Left renal pelvis (tissue), 4 donors: Measurements from ENCODE around the gene ATG16L1. TPM values are rescaled to one million over a fixed set of nuclear protein-coding genes. Genes with fewer than 3 reads are reported as not detected.

Source experiments
- DNase-seq, 4 donors: peaks; one replicate each; pipeline ENCODE4 v3.0.0-alpha.2; 2013; ENCODE audit warnings: low read depth in 4 of 4, low spot score in 3 of 4
- polyA plus RNA-seq, 4 donors: library from polyadenylated mRNA; unstranded; fragments of 120-200 nt; gene quantifications; one replicate each; pipeline ENCODE4 v1.2.1, GENCODE V29; 2013; ENCODE audit not compliant: insufficient read length in 4 of 4

Gene ATG16L1
- polyA plus RNA-seq, 4 donors: 17.0 to 25.5 (median 23.1) TPM

DNA sequence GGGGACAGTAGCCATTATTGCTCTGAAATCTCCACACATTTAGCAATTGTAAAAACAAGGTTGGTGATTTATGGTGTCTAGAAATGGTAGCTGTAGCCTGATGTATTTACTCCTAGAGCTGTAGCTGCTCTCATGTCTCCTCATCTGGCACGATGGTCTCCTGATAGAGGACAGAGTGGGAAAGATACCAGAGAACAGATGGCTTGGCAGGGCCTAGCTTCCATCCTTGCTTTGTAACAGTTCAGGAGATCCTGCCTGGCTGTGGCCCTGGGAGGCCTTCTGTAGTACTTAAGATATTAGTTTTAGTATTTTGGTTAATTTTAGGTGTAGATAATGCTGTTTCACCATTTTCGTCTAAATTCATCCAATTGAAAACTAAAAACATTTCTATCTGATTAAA, 6.7 kb downstream of the ATG16L1 start:
- no peak for DNase-seq

DNA sequence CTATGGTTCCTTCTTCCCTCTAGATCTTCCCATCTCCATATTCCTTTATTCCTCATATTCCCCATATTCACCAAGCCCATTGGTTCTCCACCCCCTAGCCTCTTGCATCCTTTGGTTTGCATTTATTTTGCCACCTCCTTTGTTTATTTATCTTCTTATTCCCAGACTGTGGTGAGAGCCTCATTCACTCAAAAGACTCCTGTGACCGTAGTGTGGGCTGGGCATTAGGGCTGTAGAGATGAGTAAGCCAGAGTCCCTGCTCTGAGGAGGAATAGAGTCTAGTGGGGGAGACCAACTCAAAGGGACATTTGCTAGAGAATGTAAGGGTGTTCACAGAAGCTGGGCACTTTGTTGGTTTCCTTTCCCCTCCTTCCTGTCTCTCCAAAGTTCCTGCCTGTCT, 8.3 kb downstream of the ATG16L1 start:
- no peak for DNase-seq

DNA sequence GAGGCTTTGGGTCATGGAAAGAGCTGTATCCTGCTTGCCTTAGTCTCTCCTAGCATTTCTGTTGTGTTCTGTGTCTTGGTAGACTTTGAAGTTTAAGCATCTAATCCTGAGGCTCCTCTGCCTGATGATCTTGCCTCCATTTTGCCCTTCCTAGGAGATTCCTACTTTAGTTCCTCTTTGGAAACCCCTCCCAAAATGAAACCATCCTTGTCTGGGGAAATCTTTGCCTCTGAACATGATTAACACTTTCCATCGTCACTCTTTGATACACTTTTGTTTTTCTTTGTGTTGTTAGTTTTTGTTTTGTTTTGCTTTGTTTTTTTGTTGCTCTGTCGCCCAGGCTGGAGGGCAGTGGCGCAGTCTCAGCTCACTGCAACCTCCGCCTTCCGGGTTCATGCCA, 9.2 kb downstream of the ATG16L1 start:
- DNase-seq: no peak

DNA sequence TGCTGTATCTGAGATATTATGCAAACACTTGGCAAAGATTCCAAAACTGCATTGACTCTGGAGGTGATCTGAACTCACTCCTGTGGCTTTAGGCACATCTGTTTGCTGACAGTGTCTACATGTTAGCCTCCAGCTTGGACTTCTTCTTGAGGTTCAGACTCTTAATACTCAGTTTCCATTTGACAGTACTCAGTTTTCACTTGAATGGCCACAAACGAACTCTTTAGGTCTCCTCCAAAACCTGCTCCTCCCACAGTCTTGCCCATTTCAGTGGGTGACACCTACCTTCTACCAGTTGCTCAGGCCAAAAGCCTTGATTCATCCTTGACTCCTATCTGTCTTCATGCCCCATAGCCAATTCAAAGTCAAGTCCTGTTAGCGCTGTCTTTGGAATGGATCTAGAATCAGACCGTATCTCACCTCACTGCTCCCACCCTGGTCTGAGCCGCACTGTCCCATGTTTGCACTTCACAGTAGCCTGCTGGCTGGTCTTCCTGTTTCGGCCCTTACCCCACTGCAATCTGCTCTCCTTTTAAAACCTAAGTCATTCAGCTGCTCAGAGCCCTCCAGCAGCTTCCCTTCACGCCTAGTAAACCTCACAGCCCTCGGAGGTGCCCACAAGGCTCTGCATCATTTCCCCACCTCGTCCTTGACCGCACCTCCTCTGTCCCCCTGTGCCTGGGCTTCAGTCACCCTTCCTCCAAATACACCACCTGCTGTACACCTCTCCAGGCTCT, 10.5 kb downstream of the ATG16L1 start:
- no peak for DNase-seq

DNA sequence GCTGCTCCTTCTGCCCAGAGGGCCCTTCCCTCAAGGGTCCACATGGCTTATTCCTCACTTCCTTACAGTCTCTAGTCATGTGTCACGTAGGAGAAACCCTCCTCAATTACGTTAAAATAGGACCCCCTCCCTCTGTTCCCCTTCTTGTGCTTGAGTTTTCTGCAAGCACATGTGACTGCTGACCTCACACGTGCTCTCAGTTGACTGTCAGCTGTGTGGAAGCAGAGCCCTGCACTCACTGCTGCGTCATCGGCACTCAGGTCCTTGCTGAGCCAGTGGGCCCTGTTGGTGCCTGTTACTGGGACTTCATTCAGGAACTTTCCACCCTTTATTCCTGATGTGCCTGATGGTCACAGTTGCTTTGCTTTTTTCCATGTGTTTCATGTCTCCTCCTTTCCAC, 11.1 kb downstream of the ATG16L1 start:
- no peak for DNase-seq

DNA sequence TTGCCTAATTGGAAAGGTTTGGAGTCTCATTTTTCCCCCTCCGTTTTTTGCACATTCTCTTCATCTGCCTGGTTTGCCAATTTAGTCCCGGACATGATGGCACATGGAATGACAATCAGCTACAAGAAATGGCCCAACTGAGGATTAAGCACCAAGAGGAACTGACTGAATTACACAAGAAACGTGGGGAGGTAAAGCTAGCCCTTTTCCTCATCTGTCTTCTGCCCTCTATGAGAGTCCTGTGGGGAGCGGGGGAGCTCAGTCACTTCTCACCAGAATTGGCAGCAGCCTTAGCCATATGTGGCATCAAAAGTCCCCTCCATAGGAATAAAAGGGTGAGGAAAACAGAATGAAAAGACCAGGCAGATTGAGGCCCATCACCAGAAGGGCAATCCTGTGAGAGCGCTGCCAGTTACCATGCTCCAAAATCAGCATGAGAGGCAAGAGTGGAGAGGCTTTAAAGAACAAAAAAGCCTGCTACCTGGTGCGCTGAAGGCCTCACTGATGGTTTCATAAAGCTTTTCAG, 11.6 kb downstream of the ATG16L1 start:
- no peak for DNase-seq

DNA sequence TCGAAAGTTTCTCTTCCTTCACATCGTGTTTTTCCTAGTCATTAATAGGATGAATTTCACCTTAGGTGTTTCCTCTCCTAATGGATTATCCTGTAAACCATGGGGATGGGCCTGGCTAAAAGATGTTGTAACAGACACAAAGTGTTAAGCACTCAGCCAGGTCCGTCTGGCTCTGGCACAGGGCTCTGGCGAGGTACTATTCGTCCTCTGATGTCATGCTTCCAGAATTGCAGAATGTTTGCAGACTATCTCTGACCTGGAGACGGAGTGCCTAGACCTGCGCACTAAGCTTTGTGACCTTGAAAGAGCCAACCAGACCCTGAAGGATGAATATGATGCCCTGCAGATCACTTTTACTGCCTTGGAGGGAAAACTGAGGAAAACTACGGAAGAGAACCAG, 13.2 kb downstream of the ATG16L1 start:
- DNase-seq: no peak

DNA sequence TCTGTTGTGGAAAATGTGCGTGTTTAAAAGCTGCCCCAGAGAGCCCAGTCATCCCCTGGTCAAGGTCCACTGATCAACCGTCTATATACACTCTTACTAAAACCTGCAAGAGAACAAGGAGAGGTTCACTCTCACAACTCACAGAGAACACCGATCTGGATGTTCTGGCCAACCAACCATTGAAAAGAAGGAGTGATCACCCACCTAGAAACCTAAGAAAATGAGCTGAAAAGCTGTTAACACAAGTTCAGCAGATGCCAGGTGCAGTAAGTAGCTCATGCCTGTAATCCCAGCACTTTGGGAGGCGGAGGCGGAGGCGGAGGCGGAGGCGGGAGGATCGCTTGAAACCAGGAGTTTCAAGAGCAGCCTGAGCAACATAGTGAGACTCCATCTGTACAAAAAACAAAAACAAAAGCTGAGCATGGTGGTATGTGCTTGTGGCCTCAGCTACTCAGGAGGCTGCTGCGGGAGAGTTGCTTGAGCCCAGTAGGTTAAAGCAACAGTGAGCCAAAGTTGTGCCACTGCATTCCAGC, 14.5 kb downstream of the ATG16L1 start:
- no peak for DNase-seq

DNA sequence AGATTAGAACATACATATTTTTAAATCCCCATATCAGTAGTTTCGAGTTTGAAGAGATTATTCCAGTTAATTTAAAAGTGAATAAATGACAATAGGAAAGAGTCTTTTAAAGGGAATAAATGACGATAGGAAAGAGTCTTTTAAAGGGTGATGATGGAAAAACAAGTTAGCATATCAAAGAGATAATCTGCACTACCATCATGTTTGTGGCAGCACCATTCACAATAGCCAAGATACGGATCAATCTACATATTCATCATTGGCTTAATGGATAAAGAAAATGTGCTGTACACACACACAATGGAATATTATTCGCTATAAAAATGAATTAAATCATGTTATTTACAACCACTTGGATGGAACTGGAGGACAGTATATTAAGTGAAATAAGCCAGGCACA, 15.0 kb downstream of the ATG16L1 start:
- DNase-seq: no peak

DNA sequence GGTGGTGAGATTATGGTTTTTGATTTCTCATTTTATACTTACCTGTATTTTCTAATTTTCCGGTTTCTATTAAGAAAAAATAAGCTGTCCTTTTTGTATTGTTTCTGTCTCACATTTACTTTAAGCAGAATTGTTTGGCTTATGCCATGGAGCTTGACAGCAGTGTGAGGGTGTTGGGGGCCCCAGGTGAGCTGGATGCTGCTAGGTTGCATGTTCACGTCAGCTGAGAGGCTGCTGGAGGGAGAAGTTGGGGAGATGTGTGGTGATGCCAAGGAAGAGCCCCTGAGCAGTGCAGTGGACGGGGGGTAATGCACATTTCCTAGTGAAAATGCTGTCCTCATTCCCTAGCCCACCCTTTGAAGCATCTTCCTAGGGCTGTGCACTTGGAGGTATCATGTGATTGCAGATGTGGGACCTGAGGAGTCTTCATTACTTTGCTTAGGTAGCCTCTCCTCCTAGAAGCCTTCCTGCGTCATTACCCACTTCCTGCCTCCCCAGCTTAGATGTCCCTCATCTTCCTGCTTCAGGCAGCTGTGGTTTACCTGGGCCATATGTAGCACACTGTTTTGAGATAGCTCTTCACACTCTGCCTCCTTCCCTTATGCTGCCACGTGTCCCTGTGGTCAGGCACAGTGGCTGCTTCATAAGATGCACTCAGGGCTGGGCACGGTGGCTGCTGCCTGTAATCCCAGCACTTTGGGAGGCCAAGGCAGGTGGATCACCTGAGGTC, 16.2 kb downstream of the ATG16L1 start:
- no peak for DNase-seq

DNA sequence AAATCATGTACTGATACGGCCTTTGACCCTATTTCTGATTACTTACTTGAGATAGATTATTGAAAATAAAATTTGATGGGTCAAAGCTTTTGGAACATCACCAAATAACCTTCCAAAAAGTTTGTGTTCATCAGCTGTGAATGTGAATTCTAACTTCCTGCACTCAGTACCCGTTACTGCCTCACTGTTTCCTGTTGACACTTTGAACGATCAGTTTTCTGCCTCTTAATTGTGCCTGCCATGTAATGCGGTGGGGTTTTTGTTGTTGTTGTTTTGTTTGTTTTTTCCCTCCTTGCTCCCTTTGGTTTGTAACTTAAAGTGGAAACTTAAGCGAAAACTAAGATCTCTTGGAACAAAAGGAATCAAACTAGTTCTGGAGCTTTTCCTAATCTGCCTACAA, 18.9 kb downstream of the ATG16L1 start:
- no peak for DNase-seq

DNA sequence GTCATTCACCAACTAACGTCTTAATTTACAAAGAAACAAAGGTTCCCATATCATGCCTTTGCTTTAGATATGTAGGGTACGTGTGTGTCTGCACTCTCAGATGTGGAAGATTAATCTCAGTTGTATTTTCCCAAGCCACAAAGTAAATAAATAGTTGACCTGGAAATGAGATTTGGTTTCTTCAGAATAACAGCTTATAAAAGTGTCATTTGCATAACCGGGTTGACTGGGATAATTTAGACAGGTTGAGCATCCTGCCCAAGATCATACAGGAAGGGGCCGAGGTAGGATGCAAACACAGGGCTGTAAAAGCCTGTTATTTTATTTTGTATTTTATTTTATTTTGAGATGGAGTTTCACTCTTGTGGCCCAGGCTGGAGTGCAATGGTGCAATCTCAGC, 19.5 kb downstream of the ATG16L1 start:
- DNase-seq: no peak

DNA sequence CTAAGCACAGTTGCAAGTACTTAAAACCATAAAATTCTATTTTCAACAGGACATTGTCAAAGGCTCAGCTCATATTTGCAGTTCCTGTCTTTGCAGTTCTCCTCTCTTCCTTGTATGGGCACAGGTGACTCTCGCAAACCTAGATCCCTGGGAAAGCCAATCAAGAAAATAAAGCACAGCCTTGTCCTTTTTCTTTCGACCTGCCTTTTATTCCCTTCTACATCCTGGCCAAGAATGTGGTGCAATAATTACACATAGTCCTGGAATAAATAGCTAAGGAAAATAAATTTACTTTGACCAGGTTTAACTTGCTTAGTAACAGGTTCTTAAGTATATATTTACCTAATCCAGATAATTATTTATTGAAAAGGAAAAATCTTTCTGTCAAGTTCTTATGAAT, 20.2 kb downstream of the ATG16L1 start:
- DNase-seq: no peak

DNA sequence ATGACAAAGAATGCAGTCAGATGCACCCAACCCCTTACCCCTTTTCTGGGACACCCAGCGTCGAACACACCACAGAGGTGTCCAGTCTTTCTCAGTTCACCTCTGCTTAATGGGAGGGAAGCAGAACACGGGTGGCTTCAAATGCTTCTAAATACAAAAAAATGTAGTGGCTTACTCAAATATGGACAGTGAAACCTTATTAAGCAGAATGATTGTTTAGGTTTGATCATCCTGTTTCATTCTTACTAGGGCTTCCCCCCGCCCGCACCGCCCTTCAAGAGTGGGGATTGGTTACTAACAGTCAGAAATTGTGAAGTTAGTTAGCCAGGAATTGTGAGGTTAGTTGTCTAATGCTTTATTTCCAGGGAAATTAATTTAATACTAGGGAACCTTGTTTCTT, 21.6 kb downstream of the ATG16L1 start:
- no peak for DNase-seq

DNA sequence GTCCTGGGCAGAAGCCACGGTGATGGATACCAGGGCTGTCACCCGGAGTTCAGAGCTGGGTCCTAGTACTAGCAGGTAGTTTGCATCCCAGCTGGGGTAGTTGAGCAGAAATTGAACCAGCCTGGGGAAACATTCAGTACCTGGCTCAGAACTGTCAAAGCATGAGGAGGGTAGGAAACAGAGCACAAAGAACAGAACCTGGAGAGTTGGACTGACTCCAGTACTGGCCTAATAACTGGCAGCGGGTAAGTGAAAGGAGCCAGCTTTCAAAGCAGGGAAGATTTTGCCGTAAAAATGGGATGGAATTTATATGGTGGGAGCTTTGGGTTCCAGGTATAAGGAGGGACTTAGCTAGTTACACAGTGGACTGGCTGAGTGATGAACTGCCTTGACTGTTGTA, 23.8 kb downstream of the ATG16L1 start:
- no peak for DNase-seq

DNA sequence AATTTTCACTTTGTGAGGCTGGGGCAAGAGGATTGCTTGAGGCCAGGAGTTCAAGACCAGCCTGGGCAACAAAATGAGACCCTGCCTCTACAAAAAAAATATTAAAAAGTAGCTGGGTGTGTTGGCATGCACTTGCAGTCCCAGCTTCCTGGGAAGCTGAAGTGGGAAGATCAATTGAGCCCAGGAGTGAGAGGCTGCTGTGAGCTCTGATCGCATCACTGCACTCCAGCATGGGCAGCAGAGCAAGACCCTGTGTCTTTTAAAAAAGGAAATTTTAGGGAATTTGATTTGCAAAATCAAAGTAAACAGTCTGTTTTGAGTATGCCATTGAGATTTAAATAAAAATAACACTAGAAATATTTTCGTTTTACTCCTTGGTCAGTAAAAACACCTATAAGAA, 27.4 kb downstream of the ATG16L1 start:
- DNase-seq: no peak

DNA sequence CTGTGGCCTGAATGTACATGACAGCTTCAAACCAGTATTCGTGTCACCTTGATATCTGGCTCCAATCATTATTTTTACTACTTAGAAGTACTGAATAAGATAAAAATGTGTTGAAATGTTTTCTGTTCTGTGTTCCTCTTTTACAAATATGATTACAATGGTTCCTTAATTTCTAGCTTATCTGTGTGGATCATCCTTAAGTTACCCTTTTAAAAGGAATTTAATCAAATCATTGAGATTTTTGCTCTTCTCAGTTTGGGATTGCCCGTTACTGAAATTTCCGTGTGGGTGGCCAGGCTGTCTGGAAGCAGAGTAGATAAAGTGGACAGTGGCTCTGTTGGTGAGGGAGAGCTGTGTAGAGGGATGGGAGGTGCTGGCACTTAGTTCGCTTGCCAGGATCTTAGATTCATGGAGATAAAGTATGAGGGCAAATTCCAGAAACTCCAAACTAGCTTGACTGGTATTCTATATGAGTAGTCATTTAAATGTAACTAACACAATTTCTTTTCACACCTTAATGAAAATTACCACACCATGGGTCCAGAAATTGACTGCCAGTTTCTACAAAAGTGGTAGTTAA, 28.7 kb downstream of the ATG16L1 start:
- DNase-seq: no peak

DNA sequence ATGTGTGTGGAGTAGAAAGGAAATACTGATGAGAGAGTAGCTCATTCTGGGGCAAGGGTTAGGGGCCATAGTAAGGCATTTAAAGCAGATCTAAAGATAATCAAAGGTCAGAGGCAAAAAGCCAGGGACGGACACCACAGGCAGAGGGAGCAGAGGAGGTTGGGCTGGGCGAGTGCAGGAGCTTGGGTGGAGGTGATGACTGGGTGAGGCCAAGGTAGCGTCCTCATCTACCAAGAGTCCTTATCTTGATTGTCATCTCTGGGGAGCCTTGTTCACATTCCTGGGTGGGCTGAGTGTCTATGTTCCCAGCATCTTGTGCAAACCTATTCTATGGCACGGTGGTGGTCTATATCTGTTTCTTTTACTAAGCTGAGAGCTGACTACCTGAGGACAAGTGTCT, 30.1 kb downstream of the ATG16L1 start:
- no peak for DNase-seq

DNA sequence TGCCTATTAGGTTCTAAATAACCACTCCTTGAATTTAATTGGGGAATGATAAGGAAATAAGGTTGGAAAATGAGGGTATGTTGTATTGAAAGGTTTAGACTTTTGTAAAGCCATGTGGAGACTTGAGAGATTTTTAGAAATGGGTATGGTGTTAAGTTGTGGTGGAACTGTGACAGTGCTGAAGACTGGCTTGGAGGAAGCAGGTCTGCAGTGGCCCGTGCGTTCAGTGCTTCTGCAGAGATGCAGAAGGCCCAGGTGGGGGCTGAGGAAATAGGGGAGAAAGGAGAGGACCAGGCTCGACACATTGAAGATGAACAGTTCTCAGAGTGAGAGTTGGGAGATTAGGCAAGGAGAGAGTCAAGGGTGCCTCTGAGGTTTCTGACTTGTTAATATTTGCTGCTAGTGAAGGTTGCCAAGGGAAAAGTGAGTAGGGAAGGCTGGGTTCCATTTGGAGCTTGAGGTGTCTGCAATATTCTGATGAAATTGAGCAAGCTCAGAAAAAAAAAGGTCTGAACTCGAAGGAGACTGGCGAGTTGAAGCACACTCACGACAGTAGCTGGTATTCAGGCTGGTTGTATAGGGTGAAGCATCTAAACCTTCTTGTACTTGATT, 30.6 kb downstream of the ATG16L1 start:
- DNase-seq: no peak

DNA sequence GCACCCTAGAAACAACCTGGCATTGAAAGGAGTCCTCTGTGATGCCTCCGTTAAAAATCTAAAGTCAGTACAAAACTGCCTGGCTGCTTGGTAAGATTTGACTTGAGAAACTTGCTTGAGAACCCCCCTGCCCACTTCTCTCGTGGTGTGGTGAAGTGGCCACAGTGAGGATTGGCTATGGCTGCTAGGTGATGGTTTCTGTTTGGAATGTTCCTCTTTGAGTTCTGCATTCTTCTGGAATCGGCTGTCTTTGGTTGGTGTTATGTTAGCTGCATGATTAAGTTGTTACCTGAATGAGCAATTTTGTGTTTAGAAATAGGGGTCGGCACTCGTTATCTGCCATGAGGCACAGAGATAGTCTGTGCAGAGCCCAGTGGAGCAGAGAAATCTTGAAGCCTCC, 34.4 kb downstream of the ATG16L1 start:
- DNase-seq: no peak

DNA sequence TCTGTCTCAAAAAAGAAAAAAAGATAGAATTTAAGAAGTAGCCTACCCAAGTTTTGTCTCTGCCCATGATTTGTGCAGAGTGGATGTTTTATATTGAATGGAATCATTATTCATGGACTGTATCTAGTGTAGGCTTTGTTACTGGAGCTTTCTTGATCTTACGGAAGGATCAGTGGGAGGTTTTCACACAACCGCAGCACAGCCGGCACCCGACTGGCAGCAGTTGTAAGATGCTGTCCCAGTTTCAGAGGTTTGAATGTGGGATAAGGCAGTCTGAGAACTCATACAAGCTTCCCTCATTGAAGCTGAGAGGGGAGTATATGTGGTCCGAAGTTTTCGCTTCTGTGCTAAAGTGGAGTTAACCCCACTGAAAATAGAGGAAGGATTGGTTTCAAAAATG, 36.4 kb downstream of the ATG16L1 start:
- DNase-seq: no peak
